Stimulated activated CD4-positive, alpha-beta T cell treated with anti-CD3 and anti-CD28 coated beads, Interleukin-15, amount 100 ng/mL, for 1 hour (primary cell): Measurements from ENCODE around the gene KANSL1.
"Not testable (repeated sequence)": the region's sequence is repeated elsewhere in the genome, so short reads cannot be mapped to it uniquely, and the experiment has no call there.

Experiments used
- DNase-seq, 2 donors: peaks; one replicate each; pipeline ENCODE4 v3.0.0-alpha.2; 2020; ENCODE audit warnings: low read depth in 1 of 2, low spot score in 1 of 2

The KANSL1 gene

GRCh38 chr17:46193626-46194392, 580 bp upstream of the KANSL1 start:
- DNase-seq: peak; percentile 88 to 90

- peak; percentile 38 to 47 for DNase-seq
Observed at GRCh38 chr17:46192439-46193150, 634 bp downstream of the KANSL1 start.

DNA sequence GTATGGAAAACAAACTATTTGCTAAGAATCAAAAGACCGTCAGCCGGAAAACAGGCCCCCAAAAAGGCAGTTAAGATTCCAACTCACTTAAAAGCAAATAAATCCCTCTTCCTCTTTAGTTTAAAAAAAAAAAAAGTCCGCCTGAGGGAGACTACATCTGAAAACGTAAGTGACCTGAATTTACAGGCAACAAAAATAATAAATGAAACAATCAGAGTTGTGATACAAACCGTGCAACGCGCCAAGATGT, 1.1 kb downstream of the KANSL1 start:
- no peak for DNase-seq

- DNase-seq: no peak
Observed at GRCh38 chr17:46191322-46192188, 1.7 kb downstream of the KANSL1 start.

DNA sequence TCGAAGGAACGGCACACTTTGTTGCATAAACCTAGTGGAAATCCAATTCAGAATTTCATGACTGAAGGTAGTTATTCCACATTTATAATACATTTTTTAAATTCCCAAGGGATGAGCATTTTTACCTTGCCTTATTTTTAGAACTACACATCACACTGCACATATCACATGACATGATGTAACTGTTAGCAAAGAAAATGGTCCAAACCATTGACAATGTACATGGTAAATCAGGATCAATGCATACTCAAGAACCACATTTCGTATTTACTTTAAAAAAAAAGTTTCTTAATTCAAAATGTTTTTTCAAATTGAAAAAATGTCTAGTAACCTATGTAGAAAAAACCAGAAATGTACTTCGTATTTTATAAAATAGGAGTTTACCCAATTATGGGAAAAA, 2.5 kb downstream of the KANSL1 start:
- DNase-seq: no peak

GRCh38 chr17:46186827-46187235, 6.4 kb downstream of the KANSL1 start:
- peak in 1 of 2 donors; percentile 17 for DNase-seq

DNA sequence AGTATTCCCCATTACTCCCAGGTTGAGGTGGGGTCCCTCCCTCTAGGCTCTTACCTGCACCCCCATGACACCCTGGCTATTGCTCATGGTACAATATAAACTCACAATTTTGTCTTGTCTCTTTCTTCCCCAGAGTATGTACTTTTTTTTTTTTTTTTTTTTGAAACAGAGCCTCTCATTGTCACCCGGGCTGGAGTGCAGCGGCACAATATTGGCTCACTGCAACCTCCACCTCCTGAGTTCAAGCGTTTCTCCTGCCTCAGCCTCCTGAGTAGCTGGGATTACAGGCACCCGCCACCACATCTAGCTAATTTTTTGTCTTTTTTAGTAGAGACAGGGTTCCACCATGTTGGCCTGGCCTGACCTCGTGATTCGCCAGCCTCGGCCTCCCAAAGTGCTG, 8.5 kb downstream of the KANSL1 start:
- no peak for DNase-seq

GRCh38 chr17:46183383-46183782, 9.8 kb downstream of the KANSL1 start:
- not testable (repeated sequence) for DNase-seq

DNA sequence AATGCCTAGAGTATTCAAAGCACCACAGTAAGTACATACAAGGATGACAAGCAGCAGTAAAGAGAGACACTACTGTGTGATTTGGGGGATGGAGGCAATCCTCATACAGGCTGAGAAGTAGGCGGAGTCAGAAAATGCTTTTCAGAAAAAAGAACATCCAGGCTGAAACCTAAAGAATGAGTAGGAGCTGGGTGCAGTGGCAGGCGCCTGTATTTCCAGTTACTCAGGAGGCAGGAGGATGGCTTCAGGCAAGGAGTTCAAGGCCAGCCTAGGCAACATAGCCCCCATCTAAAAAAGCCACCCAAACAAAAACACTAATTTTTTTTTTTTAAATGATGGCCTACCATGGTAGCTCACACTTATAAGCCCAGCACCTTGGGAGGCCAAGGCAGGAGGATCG, 10.3 kb downstream of the KANSL1 start:
- DNase-seq: no peak

DNA sequence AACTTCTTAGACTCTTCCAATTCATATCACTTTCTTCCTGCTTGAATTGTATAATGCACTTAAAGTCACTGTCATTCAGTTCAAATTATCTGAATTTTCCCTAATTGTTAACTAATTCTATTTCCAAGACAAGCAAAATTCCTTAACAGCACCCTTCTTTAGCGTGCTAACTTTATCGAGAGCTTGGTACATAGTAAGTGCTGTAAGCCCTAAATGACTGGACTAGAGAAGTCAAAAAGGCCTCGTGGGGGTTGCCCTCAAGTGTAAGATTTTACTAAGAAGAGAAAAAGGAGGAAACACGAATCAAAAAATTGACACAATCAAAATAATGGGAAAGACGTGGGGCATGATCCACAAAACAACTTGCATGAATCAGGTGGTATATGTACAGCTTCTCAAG, 11.3 kb downstream of the KANSL1 start:
- DNase-seq: no peak

- DNase-seq: not testable (repeated sequence)
Observed at GRCh38 chr17:46181316-46181715, 11.9 kb downstream of the KANSL1 start.

DNA sequence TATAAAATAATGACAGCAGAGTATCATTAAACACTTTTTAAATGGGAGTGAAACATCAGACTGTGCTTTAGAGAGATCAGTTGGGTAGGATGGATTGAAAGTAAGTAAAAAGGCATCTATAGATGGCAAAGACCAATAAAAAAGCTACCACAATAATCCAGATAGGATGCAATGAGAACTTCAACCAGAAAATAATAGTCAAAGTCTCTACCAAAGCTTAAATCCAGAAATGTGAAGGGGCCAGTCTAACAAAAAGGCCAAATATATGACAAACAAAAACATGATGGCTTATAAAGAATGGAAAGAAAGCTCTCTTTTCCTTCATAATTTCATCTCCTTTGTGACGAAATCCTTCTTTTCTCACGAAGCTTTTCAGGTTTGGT, 12.3 kb downstream of the KANSL1 start:
- no peak for DNase-seq

DNA sequence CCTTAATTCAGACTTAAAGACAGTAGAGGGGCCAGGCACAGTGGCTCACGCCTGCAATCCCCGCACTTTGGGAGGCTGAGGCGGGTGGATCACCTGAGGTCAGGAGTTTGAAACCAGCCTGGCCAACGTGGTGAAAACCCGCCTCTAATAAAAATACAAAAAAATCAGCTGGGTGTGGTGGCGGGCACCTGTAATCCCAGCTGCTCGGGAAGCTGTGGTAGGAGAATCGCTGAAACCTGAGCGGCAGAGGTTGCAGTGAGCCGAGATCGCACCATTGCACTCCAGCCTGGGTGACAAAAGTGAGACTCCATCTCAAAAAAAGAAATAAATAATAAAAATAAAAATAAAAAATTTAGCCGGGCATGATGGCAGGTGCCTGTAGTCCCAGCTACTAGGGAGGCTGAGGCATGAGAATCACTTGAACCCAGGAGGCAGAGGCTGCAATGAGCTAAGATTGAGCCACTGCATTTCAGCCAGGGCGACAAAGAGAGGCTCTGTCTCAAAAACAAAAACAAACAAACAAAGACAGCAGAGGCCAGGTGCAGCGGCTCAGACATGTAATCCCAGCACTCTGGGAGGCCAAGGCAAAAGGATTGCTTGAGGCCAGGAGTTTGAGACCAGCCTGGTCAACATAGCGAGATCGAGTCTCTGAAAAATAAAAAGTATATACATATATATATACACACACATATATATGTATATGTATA, 12.9 kb downstream of the KANSL1 start:
- not testable (repeated sequence) for DNase-seq

DNA sequence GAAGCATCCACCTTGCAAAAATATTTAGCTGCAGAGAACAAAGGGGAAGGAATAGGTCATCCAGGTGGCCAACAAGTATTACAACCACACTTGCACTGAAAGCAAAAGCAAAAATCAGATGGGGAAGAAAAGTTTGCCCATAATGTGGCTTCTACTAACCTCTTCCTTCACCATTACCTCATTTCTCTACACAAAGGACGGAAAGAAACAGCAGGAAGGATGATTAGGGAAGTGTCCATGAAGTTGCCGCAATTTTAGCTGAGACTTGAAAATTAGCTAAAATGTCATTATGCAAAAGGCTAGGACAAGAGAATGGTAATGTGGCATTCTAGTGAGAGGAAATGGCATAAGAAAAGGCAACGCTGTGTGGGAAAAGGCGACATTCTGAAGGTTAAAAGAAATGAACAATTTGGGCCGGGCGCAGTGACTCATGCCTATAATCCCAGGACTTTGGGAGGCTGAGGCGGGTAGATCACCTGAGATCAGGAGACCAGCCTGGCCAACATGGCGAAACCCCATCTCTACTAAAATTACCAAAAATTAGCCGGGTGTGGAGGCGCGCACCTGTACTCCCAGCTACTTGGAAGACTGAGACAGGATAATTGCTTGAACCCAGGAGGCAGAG, 13.7 kb downstream of the KANSL1 start:
- DNase-seq: no peak

- no peak for DNase-seq
Observed at GRCh38 chr17:46178550-46179214, 14.5 kb downstream of the KANSL1 start.

- no peak for DNase-seq
Observed at GRCh38 chr17:46176975-46177374, 16.3 kb downstream of the KANSL1 start.

- DNase-seq: no peak
Observed at GRCh38 chr17:46175891-46176290, 17.3 kb downstream of the KANSL1 start.

DNA sequence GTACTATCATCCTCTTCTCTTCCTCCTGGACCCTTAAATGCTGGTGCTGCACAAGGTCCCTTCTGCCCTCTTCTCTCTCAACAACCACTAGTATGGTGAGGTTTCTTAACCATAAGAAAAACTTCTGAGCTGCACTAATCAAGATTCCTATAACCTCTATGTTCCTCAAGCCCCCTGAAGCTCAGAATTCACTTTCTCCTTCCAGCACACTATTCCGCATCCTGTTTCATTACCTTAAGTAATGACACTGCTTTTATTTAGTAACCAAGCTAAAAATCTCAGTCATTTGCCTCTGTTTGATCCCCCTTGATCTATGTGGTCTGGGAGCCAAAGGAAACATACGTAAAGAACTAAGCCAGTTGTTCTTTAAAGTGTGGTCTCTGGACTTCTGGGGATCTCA, 20.1 kb downstream of the KANSL1 start:
- no peak for DNase-seq

- DNase-seq: no peak
Observed at GRCh38 chr17:46171939-46172338, 21.3 kb downstream of the KANSL1 start.

- no peak for DNase-seq
Observed at GRCh38 chr17:46170639-46171429, 22.4 kb downstream of the KANSL1 start.
